ENCODE data around the gene GRM8. TPM values are rescaled to one million over a fixed set of nuclear protein-coding genes. Genes with fewer than 3 reads are reported as not detected.

GRM8 gene
- total RNA-seq, 1 experiment from 2014 or later = not detected

DNA sequence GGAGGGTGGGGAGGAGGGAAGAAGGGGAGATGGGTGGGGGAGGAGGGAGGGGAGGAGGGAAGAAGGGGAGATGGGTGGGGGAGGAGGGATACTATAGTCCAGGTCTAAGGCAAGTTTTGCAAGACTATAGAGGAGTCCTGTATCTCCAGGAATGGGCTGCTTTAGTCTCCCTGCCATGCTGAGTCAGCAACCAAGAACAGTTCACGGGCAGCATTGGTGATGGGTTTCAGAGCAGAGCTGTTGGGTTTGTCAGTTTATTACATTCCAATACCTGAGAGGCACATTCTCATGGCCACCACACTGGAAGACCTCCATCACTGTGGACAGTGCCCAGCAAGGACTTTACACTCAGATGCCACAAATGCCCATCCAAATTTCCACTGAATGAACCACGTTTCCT lies 212.7 kb downstream of the GRM8 start:
- DNase-seq (ENCODE audit: extremely low read depth, low read depth) = no peak

DNA sequence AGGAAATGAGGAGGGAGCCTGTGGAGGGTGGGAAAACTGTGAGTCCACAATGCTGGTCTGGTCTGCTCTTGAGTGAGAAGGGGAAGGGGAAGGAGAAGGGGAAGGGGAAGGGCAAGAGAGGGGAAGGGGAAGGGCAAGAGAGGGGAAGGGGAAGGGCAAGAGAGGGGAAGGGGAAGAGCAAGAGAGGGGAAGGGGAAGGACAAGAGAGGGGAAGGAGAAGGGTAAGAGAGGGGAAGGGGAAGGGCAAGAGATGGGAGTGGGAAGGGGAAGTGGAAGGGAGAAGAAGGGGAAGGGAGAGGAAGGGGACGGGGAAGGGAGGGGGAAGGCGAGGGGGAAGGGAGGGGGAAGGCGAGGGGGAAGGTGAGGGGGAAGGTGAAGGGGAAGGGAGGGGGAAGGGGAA lies 213.2 kb downstream of the GRM8 start:
- DNase-seq (ENCODE audit: extremely low read depth, low read depth) = no peak

DNA sequence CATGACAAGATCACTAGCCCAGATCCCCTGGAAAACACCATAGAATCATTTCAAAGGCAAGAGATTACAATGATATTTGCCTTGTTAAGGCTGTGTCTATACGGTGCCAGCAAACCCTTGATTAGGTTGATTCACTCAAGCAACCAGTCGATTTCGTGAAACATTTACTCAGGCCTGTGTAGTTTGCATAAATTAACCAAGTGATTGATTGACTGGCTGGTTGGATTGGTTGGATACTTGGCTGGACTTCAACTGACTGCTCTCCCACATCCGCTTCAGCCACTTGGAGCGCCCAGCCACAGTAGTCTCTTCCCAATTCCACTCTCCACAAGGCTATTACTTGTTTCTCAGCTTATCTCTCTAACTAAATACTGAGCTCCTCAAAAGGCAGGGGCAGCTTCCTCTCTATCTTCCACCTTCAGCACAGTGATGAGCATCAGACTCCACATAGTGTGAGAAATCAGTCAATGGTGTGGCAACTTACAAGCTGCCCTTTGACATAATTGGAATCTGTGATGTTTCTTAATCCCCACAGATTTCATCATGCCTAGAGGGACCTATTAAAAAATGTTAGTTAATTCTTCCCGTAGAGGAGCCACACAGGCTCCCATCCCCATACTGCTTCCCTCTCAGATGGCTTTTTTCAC lies 217.4 kb downstream of the GRM8 start:
- no peak for DNase-seq (ENCODE audit: extremely low read depth, low read depth)

- no peak for DNase-seq (ENCODE audit: extremely low read depth, low read depth)
Measured at GRCh38 chr7:127034186-127034806, 218.4 kb downstream of the GRM8 start.

GRCh38 chr7:127029823-127030222 lies 222.9 kb downstream of the GRM8 start:
- DNase-seq (ENCODE audit: extremely low read depth, low read depth) = no peak

DNA sequence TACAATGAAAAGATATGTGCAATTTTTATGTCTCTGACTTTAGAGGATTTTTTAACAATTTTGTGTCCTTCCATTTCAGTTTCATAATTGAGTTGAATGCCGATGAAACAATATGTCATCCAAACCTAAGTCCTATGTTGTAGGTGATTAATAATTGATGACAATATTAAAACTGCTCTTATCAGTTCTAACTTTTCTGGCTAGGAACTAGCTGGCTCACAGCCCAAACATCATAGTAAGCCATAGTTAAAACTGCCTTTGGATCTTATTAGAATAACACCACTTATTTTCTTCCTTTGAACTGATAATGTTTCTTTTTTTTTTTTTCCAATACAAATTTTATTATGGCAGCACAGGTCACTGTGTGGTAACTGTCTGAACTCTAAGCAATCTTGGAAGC lies 230.9 kb downstream of the GRM8 start:
- no peak for DNase-seq (ENCODE audit: extremely low read depth, low read depth)

DNA sequence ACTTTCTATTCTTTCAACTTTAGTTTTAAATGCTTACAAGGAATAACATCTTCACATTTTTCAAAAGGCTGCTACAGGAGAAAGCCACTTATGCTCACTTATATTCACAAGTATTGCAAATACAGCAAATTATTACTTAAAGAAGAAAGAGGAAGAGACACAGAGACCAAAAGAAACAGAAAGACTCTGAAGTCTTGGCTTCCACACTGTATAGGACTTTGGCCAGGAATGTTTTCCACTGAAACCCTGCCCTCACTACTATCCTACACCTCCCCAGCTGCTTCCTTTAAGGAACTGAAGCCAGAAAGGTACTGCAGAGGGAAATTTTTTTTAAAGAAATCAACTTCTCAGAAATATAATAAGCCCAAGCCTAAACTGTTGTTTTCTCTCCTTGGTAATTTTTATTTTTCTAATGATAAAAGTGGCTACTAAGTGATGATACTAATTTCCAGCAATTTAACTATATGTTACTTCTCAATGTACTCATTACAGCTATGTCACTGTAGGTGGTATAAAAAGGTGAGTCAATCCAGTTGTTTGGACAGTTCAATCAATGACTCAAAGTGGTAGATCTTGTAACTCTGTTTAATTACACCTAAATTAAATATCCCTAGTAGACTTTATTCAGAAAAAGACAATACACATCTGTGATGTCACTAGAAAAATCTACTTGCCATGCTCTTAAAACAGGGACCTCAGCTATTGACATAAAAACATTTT lies 231.6 kb downstream of the GRM8 start:
- no peak for DNase-seq (ENCODE audit: extremely low read depth, low read depth)

DNA sequence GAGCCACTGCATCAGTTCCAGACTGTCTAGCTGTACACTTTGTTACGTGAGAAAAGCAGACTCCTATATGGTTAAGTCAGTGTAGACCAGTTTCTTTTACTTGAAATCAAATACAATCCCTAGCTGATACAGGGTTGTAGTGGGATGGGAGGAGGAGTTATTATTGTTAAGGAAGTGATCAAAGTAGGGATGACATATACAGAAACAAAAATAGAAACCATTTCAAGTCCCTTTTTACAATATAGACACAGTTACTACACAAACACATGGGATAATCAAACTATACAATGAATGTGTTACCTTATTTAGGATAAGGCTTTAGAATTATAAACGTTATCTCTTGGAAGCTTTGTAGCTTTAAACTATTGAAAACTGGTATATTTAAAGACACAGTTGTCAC lies 233.9 kb downstream of the GRM8 start:
- no peak for DNase-seq (ENCODE audit: extremely low read depth, low read depth)

GRCh38 chr7:127017196-127017595 lies 235.5 kb downstream of the GRM8 start:
- no peak for DNase-seq (ENCODE audit: extremely low read depth, low read depth)

- no peak for DNase-seq (ENCODE audit: extremely low read depth, low read depth)
Measured at GRCh38 chr7:127000725-127001124, 252.0 kb downstream of the GRM8 start.

DNA sequence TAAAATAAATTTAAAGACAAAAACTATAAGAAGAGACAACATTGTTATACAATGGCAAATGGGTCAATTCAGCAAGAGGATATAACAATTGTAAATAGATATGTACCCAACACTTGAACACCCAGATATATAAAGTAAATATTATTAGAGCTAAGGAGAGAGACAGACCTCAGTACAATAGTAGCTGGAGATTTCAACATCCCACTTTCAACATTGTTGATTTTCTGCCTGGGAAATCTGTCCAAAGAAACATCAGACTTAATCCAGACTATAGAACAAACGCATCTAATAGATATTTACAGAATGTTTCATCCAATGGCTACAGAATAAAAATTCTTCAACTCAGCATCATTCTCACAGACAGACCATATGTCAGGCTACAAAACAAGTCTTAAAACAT lies 256.1 kb downstream of the GRM8 start:
- DNase-seq (ENCODE audit: extremely low read depth, low read depth) = no peak

- no peak for DNase-seq (ENCODE audit: extremely low read depth, low read depth)
Measured at GRCh38 chr7:126993626-126994213, 259.0 kb downstream of the GRM8 start.

DNA sequence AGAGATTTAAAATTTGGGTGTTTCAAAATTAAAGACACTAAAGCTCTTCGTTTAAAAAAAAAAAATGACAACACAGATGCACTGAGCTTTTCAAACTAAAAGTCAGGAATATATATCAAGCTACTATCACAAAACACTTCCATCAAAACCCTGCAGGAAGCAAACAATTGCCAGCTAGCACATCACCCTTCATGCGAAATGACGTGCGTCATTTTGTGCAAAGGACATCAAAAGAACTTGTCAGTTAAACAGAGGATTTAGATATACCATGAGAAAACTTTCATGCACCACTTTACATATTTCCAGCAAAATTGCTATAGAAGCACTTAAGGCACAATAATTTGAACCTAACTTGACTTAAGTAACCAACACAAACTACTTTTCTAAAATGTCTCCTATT lies 264.7 kb downstream of the GRM8 start:
- DNase-seq (ENCODE audit: extremely low read depth, low read depth) = no peak

- DNase-seq (ENCODE audit: extremely low read depth, low read depth) = no peak
Measured at GRCh38 chr7:126979722-126980121, 273.0 kb downstream of the GRM8 start.

DNA sequence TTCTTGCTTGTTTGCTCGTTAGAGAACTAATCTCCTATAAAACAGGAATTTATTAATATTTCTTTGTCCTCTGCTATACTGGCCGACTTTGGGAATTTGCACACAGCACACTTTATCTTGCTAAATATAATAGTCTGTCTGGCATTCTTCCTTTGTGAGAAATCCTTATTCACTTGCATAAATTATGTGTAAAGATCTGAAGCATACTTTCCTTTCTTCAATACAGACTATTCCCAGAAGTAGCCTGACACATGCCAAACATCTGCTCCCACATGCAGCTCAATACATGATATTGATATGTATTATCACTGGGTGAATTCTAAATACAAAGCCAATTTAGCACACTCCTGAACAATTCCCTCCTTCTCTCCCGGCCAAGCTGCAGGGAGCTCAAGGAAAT lies 273.9 kb downstream of the GRM8 start:
- DNase-seq (ENCODE audit: extremely low read depth, low read depth) = no peak

DNA sequence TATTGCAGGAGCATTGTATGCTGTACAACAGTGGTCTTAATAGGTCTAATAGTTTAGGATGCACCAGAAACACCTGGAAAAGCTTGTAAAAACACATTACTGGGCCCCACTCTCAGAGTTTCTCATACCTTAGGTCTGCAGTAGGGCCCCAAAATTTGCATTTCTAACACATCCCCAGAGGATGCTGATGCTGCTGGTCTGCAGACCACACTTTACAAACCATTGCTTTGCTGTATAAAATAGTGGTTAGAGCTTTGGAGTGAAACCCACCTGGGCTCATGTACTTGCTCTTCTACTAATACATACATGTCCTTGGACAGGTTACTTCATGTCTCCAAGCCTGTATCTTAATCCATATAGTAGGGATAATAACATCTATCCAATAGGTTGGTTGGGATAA lies 279.7 kb downstream of the GRM8 start:
- DNase-seq (ENCODE audit: extremely low read depth, low read depth) = no peak

DNA sequence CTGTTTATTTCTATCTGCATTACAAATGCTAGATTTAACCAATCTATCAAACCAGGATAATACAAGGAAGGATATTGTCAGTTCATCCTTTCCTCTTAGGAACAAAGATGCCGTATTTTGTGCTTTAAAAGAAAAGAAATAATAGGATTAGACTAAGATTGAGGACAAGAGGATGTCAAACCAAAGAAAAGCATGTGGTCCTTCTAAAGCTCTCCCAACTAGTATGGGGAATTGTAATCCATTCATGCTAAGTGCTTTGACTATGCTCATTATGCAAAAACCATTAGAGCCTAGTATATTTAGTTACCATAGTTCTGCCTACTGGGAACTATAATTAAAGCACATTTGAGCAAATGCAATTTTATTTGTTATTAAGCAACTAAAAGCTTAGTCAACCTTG lies 280.2 kb downstream of the GRM8 start:
- no peak for DNase-seq (ENCODE audit: extremely low read depth, low read depth)

GRCh38 chr7:126959649-126960048 lies 293.1 kb downstream of the GRM8 start:
- DNase-seq (ENCODE audit: extremely low read depth, low read depth) = no peak

GRCh38 chr7:126958367-126958766 lies 294.4 kb downstream of the GRM8 start:
- no peak for DNase-seq (ENCODE audit: extremely low read depth, low read depth)

- no peak for DNase-seq (ENCODE audit: extremely low read depth, low read depth)
Measured at GRCh38 chr7:126957443-126957842, 295.3 kb downstream of the GRM8 start.

GRCh38 chr7:126953461-126953860 lies 299.3 kb downstream of the GRM8 start:
- DNase-seq (ENCODE audit: extremely low read depth, low read depth) = no peak

DNA sequence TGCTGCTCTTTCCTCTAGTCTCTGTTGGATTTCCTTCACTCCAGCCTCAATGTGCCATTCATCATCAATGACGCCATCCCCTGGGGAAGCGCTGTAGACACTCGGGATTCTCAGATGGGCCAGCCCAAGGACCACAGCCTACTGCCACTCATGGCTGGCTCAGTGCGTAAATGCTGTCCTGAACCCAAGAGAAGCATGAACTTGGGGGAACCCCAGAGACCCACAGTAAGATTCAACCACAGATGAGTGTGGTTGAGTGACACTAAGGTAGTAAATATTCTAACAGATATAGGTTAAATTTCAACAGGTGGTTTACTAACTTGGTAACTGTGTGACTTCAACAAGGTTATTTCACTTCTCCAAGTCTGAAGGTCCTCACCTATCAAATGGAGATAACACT lies 304.1 kb downstream of the GRM8 start:
- no peak for DNase-seq (ENCODE audit: extremely low read depth, low read depth)

Data from NCI-H460 (cell line).